ENCODE results near the gene ELANE.
"Not testable (repeated sequence)": the region's sequence is repeated elsewhere in the genome, so short reads cannot be mapped to it uniquely, and the experiment has no call there.

ELANE gene

DNA sequence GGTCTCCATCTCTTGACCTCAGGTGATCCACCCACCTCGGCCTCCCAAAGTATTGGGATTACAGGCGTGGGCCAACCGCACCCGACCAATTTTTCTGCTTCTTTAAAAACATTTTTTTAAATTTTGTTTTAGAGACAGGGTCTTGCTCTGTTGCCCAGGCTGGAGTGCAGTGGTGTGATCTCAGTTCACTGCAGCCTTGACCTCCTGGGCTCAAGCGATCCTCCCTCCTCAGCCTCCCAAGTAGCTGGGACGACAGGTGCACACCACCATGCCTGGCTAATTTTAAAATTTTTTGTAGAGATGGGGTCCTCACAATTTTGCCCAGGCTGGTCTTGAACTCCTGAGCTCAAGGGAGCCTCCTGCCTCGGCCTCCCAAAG lies 9.3 kb upstream of the ELANE start:
- DNase-seq, ATAC-seq: not testable (repeated sequence)

DNA sequence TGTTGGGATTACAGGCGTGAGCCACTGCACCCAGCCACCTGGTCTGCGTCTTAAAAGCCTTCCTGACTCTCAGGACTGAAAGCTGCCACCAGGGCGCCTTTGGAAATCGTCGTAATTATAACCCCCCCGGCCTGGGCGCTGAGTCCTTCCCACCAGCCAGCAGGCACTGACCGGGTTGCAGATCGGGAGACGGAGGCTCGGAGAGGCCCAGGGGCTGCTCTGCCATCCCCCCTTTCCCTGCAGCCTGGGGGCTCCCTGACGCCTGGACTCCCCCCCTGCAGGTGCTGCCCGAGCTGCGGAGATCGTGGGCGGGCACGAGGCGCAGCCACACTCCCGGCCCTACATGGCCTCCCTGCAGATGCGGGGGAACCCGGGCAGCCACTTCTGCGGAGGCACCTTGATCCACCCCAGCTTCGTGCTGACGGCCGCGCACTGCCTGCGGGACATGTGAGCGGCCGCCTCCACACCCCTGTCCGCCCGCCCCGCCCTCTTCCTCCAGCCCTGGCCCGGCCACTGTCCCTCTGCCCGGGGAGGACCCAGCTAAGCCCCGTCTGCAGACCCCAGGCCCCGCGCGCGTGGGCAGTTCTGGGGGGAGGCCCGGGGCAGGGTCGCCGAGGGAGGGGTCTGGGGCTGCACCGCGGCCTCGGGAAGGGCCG lies 8.8 kb upstream of the ELANE start:
- ATAC-seq (no peak), DNase-seq (no peak)

DNA sequence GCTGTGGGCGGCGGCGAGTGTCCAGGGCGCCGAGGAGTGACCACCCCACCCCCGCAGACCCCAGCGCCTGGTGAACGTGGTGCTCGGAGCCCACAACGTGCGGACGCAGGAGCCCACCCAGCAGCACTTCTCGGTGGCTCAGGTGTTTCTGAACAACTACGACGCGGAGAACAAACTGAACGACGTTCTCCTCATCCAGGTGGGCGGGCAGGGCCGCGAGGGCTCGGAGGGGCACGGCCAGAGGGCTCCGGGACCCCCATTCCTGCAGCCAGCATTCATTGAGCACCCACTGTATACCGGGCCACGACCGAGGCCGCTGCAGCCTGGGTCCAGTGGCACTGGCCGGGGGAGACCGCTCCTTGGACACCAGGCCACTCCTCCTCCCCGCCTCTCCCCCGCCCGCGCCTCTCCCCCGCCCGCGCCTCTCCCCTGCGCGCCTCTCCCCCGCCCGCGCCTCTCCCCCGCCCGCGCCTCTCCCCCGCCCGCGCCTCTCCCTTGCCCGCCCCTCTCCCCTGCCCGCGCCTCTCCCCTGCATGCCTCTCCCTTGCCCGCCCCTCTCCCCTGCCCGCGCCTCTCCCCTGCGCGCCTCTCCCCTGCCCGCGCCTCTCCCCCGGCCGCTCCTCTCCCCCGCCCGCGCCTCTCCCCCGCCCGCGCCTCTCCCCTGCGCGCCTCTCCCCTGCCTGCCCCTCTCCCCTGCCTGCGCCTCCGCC lies 8.1 kb upstream of the ELANE start:
- no peak for DNase-seq
- no peak for ATAC-seq

DNA sequence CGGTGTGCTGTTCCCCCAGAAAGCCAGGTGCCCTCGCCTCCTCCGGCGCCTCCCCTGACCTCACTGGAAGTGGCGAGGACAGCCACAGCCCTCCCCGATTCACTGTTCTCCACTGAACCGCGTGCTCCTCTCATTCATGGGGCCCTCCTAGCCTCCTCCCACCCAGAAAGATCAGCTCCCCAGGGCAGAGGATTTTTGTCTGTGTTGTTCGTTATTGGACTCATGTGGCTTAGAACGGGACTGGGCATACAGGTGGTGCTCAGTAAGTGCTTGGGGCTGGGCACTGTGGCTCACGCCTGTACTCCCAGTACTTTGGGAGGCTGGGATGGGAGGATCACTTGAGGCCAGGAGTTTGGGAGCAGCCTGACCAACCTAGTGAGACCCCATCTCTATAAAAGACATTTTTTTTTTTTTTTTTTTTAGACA lies 7.5 kb upstream of the ELANE start:
- DNase-seq, result no peak
- ATAC-seq, result no peak

DNA sequence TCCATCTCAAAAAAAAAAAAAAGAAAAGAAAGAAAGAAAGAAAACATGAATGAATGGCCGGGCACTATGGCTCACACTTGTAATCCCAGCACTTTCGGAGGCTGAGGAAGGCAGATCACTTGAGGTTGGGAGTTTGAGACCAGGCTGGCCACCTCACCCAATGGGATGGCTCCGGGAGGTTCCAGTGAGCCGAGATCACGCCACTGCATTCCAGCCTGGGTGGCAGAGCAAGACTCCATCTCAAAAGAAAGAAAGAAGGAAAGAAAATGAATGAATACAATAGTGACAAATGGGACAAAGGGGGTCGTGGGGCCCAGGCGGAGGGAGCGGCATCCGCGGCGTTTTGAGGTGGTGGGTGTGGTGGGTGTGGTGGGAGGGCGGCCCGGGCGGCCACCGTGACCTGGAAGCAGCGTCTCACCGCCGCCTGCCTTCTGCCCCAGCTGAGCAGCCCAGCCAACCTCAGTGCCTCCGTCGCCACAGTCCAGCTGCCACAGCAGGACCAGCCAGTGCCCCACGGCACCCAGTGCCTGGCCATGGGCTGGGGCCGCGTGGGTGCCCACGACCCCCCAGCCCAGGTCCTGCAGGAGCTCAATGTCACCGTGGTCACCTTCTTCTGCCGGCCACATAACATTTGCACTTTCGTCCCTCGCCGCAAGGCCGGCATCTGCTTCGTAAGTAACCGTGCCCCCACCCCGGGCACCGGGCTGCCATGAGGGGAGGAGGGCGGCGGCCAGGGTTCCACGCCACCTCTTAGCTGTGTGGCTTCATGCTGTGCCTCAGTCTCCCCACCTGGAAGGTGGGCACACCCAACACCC lies 6.2 kb upstream of the ELANE start:
- DNase-seq (no peak), ATAC-seq (no peak)

DNA sequence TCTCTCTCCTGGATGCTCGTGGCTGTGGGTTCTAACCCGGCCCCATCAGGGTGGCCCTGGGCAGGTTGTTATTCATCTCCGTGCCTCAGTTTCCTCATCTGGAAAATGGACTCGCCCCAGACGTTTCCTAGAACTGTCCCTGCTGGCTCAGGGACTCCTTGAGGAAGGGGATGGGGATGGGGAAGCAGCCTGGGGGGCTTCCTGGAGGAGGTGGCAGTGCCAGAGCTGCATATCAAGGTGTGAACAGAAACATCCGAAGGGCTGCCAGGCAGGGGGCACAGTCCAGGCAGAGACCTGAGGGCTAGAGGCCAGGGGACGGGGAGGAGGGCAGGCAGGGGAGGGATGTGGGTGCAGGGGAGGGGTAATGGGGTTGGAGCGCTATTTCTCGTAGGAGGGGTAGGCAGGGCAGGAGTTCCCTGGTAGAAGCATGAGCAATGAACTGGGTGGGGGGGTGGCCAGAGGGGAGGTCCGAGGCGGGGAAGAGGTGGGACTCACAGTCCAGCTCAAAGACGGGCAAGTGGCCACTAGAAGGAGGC lies 3.6 kb upstream of the ELANE start:
- ATAC-seq (no peak), DNase-seq (no peak)

DNA sequence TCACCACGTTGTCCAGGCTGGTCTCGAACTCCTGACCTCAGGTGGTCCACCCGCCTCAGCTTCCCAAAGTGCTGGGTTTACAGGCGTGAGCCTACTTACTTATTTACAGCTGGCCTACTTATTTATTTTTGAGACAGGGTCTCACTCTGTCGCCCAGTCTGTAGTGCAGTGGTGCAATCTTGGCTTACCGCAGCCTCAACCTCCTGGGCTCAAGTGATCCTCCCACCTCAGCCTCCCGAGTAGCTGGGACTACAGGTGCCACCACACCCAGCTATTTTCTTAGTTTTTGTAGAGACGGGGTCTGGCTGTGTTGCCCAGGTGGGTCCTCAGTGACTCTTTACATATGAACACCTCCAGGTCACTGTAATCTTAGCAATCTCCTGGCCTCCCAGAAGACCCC lies 2.9 kb upstream of the ELANE start:
- not testable (repeated sequence) for DNase-seq, ATAC-seq

DNA sequence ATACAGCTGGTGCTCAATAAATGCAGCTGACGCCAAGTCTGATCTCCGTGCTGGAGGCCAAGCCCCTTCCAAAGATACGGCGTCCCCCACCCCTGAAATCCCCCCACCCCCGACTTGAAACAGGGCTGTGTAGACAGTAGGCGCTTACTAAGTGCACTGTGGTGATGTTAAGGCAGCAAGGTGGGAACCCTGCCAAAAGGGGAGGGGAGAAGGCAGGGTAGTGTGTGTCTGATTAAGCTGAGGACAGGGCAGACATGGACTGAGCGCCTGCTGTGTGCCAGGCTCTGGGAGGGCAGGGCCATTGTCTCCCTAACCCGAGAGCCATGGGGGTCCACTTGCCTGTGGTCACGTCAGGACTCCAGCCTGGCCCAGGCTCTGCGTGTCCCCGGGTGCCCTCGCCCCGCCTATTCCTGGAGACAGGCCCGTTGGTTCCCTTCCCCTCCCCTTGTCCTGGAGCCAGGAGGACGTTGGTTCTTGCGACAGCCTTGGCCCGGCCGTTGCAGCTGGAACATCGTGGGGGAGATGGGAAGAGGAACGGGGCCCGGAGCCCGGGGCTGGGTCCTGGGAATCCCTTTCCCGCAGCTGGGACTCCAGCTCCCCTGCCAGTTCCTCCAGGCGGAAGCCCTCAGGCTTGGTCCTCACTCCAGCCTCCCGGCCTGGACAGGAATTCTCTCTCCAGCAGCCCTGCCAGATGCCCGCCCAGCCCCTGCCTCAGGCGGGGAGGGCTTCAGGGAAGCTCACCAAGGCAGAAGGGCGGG lies 1.7 kb upstream of the ELANE start:
- DNase-seq (no peak), ATAC-seq (no peak)

DNA sequence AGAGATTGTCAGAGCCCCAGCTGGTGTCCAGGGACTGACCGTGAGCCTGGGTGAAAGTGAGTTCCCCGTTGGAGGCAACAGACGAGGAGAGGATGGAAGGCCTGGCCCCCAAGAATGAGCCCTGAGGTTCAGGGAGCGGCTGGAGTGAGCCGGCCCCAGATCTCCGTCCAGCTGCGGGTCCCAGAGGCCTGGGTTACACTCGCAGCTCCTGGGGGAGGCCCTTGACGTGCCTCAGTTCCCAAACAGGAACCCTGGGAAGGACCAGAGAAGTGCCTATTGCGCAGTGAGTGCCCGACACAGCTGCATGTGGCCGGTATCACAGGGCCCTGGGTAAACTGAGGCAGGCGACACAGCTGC lies 1.1 kb upstream of the ELANE start:
- DNase-seq (no peak), ATAC-seq (no peak)

DNA sequence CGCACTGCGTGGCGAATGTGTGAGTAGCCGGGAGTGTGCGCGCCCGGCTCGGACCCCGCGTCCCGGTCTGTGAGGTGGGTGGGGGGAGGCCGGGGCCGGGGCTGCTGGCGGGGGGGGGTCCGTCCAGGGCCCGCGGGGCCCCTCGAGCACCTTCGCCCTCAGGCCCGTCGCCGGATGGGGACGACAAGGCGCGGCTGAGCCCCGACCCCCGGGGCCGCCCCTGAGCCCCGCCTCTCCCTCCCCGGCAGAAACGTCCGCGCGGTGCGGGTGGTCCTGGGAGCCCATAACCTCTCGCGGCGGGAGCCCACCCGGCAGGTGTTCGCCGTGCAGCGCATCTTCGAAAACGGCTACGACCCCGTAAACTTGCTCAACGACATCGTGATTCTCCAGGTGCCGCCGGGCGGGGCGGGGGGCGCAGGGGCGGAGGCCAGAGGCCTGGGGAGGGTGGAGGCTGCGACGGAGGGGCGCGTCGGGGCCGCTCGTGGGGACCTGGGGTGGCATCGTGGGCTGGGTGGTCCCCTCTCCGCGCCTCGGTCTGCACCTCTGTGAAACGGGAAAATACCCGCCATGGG lies 997 bp downstream of the ELANE start:
- DNase-seq, result no peak
- ATAC-seq, result no peak

DNA sequence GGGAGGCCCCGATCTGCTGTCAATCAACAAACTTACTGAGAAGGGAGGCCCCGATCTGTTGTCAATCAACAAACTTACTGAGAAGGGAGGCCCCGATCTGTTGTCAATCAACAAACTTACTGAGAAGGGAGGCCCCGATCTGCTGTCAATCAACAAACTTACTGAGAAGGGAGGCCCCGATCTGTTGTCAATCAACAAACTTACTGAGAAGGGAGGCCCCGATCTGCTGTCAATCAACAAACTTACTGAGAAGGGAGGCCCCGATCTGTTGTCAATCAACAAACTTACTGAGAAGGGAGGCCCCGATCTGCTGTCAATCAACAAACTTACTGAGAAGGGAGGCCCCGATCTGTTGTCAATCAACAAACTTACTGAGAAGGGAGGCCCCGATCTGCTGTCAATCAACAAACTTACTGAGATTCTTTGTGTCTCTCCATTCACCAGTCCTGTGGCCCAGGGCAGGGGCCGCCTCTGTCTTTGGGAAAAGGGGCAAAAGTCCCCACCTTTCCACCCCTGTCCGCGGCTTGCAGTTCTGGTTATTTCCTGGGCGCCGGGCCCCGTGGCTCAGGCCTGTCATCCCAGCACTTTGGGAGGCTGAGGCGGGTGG lies 1.6 kb downstream of the ELANE start:
- ATAC-seq, DNase-seq: not testable (repeated sequence)

DNA sequence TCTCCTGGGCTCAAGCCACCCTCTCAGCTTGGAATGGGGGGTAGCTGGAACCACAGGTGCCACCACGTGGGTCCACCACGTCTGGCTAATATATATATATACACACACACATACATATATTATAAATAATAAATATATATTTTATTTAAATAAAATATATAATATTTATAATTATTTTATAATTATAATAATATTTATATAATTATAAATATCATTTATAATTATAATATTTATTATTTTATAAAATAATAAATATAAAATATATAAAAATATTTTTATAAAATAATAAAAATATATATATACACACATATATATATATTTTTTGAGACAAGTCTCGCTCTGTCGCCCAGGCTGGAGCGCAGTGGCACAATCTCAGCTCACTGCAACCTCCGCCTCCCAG lies 2.4 kb downstream of the ELANE start:
- DNase-seq (no peak), ATAC-seq (no peak)

DNA sequence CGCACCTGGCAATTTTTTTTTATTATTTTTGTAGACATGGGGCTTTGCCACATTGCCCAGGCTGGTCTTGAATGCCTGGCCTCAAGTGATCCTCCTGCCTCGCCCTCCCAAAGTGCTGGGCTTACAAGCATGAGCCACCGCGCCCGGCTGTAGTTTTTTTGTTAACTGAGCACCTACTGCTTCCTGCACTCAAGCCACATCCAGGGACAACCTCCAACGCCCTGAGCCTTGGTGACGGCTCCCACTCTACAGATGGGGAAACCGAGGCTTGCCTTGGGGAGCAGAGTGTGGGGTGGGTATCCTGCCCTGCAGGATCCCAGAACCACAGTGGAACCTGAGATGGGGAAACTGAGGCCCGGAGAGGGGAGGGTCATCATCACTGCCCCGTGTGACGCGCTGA lies 3.0 kb downstream of the ELANE start:
- DNase-seq (no peak), ATAC-seq (no peak)

DNA sequence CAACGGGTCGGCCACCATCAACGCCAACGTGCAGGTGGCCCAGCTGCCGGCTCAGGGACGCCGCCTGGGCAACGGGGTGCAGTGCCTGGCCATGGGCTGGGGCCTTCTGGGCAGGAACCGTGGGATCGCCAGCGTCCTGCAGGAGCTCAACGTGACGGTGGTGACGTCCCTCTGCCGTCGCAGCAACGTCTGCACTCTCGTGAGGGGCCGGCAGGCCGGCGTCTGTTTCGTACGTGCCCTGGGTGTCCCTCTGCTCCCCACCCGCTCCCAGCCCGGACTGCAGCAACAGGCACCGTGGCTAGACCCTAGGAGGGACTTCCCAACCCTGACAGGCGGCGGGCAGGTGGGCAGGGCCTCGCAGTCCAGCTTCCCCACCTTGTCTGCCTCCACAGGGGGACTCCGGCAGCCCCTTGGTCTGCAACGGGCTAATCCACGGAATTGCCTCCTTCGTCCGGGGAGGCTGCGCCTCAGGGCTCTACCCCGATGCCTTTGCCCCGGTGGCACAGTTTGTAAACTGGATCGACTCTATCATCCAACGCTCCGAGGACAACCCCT lies 3.5 kb downstream of the ELANE start:
- DNase-seq (no peak), ATAC-seq (no peak)

DNA sequence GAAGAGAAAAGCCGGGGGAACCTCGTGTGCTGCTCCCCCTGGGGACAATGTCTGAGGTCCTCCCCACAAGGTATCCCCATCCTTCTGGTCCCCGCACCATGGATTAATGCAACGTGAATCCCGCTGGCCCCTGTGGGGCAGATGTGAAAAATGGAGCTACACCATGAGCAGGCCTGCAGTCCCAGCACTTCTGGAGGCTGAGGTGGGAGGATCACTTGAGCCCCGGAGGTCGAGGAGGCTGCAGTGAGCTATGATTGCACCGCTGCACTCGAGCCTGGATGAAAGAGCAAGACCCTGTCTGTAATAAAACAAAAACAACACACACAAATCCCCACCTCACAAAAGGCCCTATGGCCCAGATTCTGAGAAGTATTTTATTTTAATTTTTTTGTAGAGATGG lies 6.2 kb downstream of the ELANE start:
- ATAC-seq (no peak), DNase-seq (no peak)

DNA sequence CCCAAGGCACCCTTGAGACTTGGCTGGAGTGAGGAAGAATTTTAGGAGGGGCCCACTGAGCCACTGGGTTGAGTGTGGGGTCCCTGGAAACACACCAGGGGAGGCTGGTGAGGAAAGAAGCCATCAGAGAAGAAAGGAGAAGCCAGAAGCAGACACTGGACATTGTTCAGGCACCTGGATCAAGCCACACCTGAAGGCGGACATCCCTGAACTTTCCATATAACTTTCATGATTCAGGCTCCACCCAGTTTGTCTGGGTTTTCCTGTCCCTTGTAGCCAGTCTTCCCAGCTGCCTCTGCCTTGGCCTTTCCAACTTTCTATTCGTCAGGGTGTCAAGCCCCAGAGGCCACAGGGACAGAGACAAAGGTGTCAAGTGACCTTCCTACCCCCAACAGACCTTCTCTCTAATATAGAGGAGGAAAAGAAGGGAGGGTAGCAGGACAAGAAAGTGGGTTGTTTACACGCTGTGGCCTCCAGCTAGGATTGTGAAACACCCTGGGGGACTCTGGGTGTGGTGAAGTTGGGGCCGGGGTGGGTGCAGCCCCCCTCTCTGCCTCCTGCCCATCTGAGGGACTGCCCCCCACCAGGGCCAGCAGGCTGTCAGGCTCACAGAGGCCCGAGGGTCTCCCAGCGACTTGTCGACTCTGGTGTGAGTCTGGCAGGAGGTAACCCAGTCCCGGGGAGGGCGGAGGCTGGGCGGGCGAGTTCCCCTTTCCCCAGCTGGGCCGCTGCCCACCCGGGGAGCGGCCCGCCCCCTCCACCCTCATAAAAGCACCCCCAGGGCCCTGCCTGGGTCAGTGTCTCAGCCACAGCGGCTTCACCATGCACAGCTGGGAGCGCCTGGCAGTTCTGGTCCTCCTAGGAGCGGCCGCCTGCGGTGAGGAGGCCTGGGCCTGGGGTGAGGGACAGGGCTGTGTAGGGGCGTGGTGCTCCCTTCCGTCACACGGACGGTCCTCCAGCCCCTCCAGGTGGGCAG lies 7.1 kb downstream of the ELANE start, which contains the start of gene CFD:
Gene CFD, plus strand, starts transcription at position 797 of the 976 bp plus-strand sequence. Its CDS starts 26 bp downstream, at position 823.
- no peak for ATAC-seq
- DNase-seq, result no peak

DNA sequence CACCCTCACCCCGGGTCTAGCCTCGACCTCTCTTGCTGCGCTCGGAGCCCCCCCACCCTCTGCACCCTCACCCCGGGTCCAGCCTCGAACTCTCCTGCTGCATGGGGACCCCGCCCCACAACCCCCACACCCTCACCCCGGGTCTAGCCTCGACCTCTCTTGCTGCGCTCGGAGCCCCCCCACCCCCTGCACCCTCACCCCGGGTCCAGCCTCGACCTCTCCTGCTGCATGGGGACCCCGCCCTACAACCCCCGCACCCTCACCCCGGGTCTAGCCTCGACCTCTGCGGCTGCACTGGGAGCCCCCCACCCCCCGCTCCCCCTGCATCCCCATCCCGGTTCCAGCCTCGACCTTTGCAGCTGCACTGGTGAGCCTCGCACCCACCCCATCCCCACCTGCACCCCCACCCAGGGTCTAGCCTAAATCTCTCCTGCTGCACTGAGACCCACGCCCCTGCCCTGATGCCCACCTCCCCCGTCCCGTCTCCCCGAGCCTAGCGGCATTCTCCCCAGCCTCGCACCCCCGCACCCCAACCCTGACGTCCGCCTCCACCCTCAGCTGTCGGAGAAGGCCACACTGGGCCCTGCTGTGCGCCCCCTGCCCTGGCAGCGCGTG lies 9.1 kb downstream of the ELANE start:
- no peak for ATAC-seq

DNA sequence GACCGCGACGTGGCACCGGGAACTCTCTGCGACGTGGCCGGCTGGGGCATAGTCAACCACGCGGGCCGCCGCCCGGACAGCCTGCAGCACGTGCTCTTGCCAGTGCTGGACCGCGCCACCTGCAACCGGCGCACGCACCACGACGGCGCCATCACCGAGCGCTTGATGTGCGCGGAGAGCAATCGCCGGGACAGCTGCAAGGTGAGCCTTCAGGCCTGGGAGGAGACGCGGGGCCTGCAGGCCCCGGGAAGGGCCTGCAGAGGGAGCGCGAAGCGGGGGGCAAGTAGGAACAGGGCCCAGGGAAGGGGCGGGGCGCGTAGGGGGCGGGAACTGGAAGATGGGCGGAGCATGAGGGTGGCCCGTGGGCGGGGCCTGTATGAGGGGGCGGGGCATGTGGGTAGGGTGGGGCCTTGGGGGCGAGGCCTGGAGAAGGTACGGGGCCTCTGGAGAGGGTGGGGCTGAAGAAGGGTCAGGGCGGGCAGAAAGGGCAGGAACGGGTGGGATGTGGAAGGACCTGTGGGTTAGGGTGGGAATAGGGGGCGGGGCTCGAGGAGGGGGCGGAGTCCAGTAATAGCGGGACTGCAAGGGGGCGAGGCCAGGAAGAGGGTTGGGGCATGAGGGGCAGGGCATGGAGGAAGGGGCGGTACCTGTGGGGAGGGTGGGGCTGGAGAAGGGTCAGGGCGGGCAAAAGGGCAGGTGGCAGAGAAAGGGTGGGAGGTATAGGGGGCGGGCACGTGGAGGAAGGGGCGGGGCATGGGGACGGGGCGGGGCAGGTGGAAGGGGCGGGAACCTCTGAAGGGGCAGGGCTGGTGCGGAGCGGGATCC lies 9.9 kb downstream of the ELANE start:
- ATAC-seq (peak; percentile 38), DNase-seq (peak; percentile 77)

More for the DNA sequence above, 9.1 kb downstream of the ELANE start:
- DNase-seq, result no peak

Data from stimulated activated naive CD8-positive, alpha-beta T cell treated with anti-CD3 and anti-CD28 coated beads, Interleukin-15, Interleukin-2, amounts not matched to agents 100 U/mL and 50 U/mL, for 24 hours (primary cell).